ENCODE measurements around the gene DCLK3. TPM values are rescaled to one million over a fixed set of nuclear protein-coding genes. Genes with fewer than 3 reads are reported as not detected.

The DCLK3 gene
- total and polyA plus RNA-seq, 2 of the 13 experiments (the other 11 are each of a cell fraction or from before 2014, with no cell fraction given), result not detected

GRCh38 chr3:36709281-36709680 lies 55.1 kb downstream of the DCLK3 start (continued):
- TF ChIP-seq ZIK1 (CRISPR knock-in tag; IDR thresholded peaks at IDR 0.05; ENCODE audit: borderline replicate concordance, low read depth) (no peak), ZNF205 (CRISPR knock-in tag; IDR thresholded peaks at IDR 0.05) (no peak)

GRCh38 chr3:36707623-36708409 lies 56.5 kb downstream of the DCLK3 start:
- no peaks in the 10 kb centered on the region for H3K4me1 ChIP-seq (ENCODE audit: insufficient read depth, low read length)
- TF ChIP-seq ZNF180 (CRISPR knock-in tag; IDR thresholded peaks at IDR 0.05; ENCODE audit: borderline replicate concordance, low read depth), result no peak
- peak; percentile 19; the same call in 1 of the 2 replicates for TF ChIP-seq STAG1 (CRISPR knock-in tag; IDR thresholded peaks at IDR 0.05)
- in situ Hi-C loops (cut with HindIII; ENCODE audit: extremely low pct_ligation_motif_present, low pct_unique_long_range_greater_than_20kb), result no loop called here
- POLR2A ChIA-PET, result no interaction called here
- H3K4me2 ChIP-seq (ENCODE audit: low read depth, low read length), result no peak overlapping the region
- FAIRE-seq, result no peak
- H3K27me3 ChIP-seq (ENCODE audit: control insufficient read depth in 1 of 2, insufficient read depth in 2 of 2, low read length in 2 of 2), result no peaks in the 10 kb centered on the region
- peak; percentile 70 for ATAC-seq
- CTCF ChIA-PET (ENCODE audit: low intra/inter-chr PET ratio, low total read pairs), result no interaction called here
- 17% methylated on average over 6 of the region's 6 CpGs for WGBS (ENCODE audit: low lambda C conversion rate)
- no peaks in the 10 kb centered on the region for H3K79me2 ChIP-seq (ENCODE audit: insufficient read depth, low read length)
- DNase-seq (ENCODE audit: low spot score), result no peak
- no peak overlapping the region for H3K27ac ChIP-seq (ENCODE audit: extremely low read length, insufficient read depth, low read length)
- no peaks in the 10 kb centered on the region for H4K20me1 ChIP-seq (ENCODE audit: insufficient read depth, low read length)
- no peaks in the 10 kb centered on the region for H3K36me3 ChIP-seq (replicated peaks in 1 of 2; ENCODE audit: control insufficient read depth in 1 of 2, insufficient read depth in 2 of 2, low read length in 2 of 2)
- H3K9ac ChIP-seq (ENCODE audit: insufficient read depth, low read depth, low read length), result no peak overlapping the region
- intact Hi-C loops (cut with micrococcal nuclease; ENCODE audit: unreplicated experiment), result no loop called here
- no peak overlapping the region for H2AFZ ChIP-seq (ENCODE audit: low read length)
- no peak overlapping the region for H3K4me3 ChIP-seq (replicated peaks in 1 of 3; ENCODE audit: insufficient read depth in 1 of 3, low read depth in 2 of 3, low read length in 3 of 3)
- no TSS peak for BruUV-seq (replicated peaks)
- no peaks in the 10 kb centered on the region for H3K9me3 ChIP-seq (ENCODE audit: low read length)

- Histone ChIP-seq H3K27ac (ENCODE audit: extremely low read length, insufficient read depth, low read length) (no peak overlapping the region), H3K79me2 (ENCODE audit: insufficient read depth, low read length) (no peaks in the 10 kb centered on the region), H2AFZ (ENCODE audit: low read length) (no peak overlapping the region), H3K4me3 (replicated peaks in 1 of 3; ENCODE audit: insufficient read depth in 1 of 3, low read depth in 2 of 3, low read length in 3 of 3) (no peak overlapping the region), H4K20me1 (ENCODE audit: insufficient read depth, low read length) (no peaks in the 10 kb centered on the region), H3K9me3 (ENCODE audit: low read length) (no peaks in the 10 kb centered on the region), H3K4me2 (ENCODE audit: low read depth, low read length) (no peak overlapping the region), H3K4me1 (ENCODE audit: insufficient read depth, low read length) (no peaks in the 10 kb centered on the region), H3K36me3 (replicated peaks in 1 of 2; ENCODE audit: control insufficient read depth in 1 of 2, insufficient read depth in 2 of 2, low read length in 2 of 2) (no peaks in the 10 kb centered on the region), H3K27me3 (ENCODE audit: control insufficient read depth in 1 of 2, insufficient read depth in 2 of 2, low read length in 2 of 2) (no peaks in the 10 kb centered on the region), H3K9ac (ENCODE audit: insufficient read depth, low read depth, low read length) (no peak overlapping the region)
- DNase-seq (ENCODE audit: low spot score) (no peak), ATAC-seq (no peak), FAIRE-seq (no peak)
- BruUV-seq (replicated peaks), result no TSS peak
- intact Hi-C loops (cut with micrococcal nuclease; ENCODE audit: unreplicated experiment), result no loop called here
- TF ChIP-seq ATF1 (CRISPR knock-in tag; IDR thresholded peaks at IDR 0.05) (no peak), ZNF136 (CRISPR knock-in tag; IDR thresholded peaks at IDR 0.05; ENCODE audit: low read depth) (no peak), NPAS2 (CRISPR knock-in tag; IDR thresholded peaks at IDR 0.05; ENCODE audit: borderline replicate concordance) (no peak), E2F5 (CRISPR knock-in tag; conservative IDR thresholded peaks at IDR 0.05) (no peak), MED1 (CRISPR knock-in tag; IDR thresholded peaks at IDR 0.05) (no peak), AGO2 (optimal IDR thresholded peaks at IDR 0.05; ENCODE audit: low read depth, low read length) (no peak), ZNF160 (CRISPR knock-in tag; IDR thresholded peaks at IDR 0.05) (no peak), ZBTB49 (CRISPR knock-in tag; IDR thresholded peaks at IDR 0.05; ENCODE audit: borderline replicate concordance) (no peak)
- ChIA-PET POLR2A (no interaction called here), CTCF (ENCODE audit: low intra/inter-chr PET ratio, low total read pairs) (no interaction called here)
- 20% methylated on average over 8 of the region's 8 CpGs for WGBS (ENCODE audit: low lambda C conversion rate)
- in situ Hi-C loops (cut with HindIII; ENCODE audit: extremely low pct_ligation_motif_present, low pct_unique_long_range_greater_than_20kb), result no loop called here
Observed at GRCh38 chr3:36705015-36705414, 59.3 kb downstream of the DCLK3 start.
